HG03575 (cell line): ENCODE measurements around the gene COMMD8.
A peak's percentile ranks its signal among the peaks of the same experiment; 100 is the strongest.
"Not testable (repeated sequence)": the region's sequence is repeated elsewhere in the genome, so short reads cannot be mapped to it uniquely, and the experiment has no call there.

ENCODE experiments used
- ATAC-seq: cut with Tn5 transposase; IDR thresholded peaks from one replicate; pipeline ENCODE4 v1.9.1; 2021; ENCODE audit not compliant: unreplicated experiment, insufficient number of reproducible peaks, low FRiP score; ENCODE audit errors: extremely low read depth

COMMD8 gene

GRCh38 chr4:47463235-47463956 is at the start of gene COMMD8:
Gene COMMD8, minus strand, starts transcription at chr4:47463702. Its CDS starts 51 bp downstream, at chr4:47463651.
- peak; percentile 71 for ATAC-seq

GRCh38 chr4:47510506-47511143 is 47.1 kb upstream of the COMMD8 start:
- ATAC-seq, result peak; percentile 95

GRCh38 chr4:47505666-47506065 is 42.2 kb upstream of the COMMD8 start:
- no peak for ATAC-seq

- ATAC-seq, result no peak
These were observed 41.6 kb upstream of the COMMD8 start for GRCh38 chr4:47505147-47505546.

GRCh38 chr4:47500776-47501175 is 37.3 kb upstream of the COMMD8 start:
- no peak for ATAC-seq

- ATAC-seq, result no peak
These were observed 36.2 kb upstream of the COMMD8 start for GRCh38 chr4:47499700-47500099.

GRCh38 chr4:47498899-47499298 is 35.4 kb upstream of the COMMD8 start:
- no peak for ATAC-seq

GRCh38 chr4:47494124-47494430 is 30.6 kb upstream of the COMMD8 start:
- ATAC-seq, result no peak

GRCh38 chr4:47493238-47494123 is 30.0 kb upstream of the COMMD8 start:
- no peak for ATAC-seq

GRCh38 chr4:47490550-47490949 is 27.0 kb upstream of the COMMD8 start:
- ATAC-seq, result no peak

GRCh38 chr4:47488706-47489105 is 25.2 kb upstream of the COMMD8 start:
- no peak for ATAC-seq

- ATAC-seq, result not testable (repeated sequence)
These were observed 23.2 kb upstream of the COMMD8 start for GRCh38 chr4:47486727-47487126.

- ATAC-seq, result no peak
These were observed 22.8 kb upstream of the COMMD8 start for GRCh38 chr4:47486231-47486673.

GRCh38 chr4:47485768-47486167 is 22.3 kb upstream of the COMMD8 start:
- no peak for ATAC-seq

- ATAC-seq, result peak; percentile 80
These were observed 21.7 kb upstream of the COMMD8 start, which contains the start of gene ATP10D for GRCh38 chr4:47485047-47485692. Gene ATP10D, plus strand, starts transcription at chr4:47485275. Its CDS starts 27,266 bp downstream, at chr4:47512541.

GRCh38 chr4:47484168-47484567 is 20.7 kb upstream of the COMMD8 start:
- no peak for ATAC-seq

GRCh38 chr4:47483745-47484144 is 20.2 kb upstream of the COMMD8 start:
- no peak for ATAC-seq

- no peak for ATAC-seq
These were observed 18.8 kb upstream of the COMMD8 start for GRCh38 chr4:47482326-47482725.

- no peak for ATAC-seq
These were observed 15.3 kb upstream of the COMMD8 start for GRCh38 chr4:47478804-47479203.
